Activated naive CD8-positive, alpha-beta T cell (primary cell): ENCODE data around the gene GTF3C5.
"Not testable (repeated sequence)": the region's sequence is repeated elsewhere in the genome, so short reads cannot be mapped to it uniquely, and the experiment has no call there.

Experiments
- H3K27ac Mint-ChIP-seq: one replicate; pipeline ENCODE4 v1.8.0; 2021; ENCODE audit warnings: mixed read lengths
- H3K27me3 Mint-ChIP-seq: one replicate; pipeline ENCODE4 v1.8.0; 2021; ENCODE audit warnings: mixed read lengths
- H3K36me3 Mint-ChIP-seq: one replicate; pipeline ENCODE4 v1.8.0; 2021; ENCODE audit warnings: mixed read lengths
- H3K4me1 Mint-ChIP-seq: one replicate; pipeline ENCODE4 v1.8.0; 2021; ENCODE audit warnings: low read depth, mixed read lengths
- H3K4me3 Mint-ChIP-seq: one replicate; pipeline ENCODE4 v1.8.0; 2021; ENCODE audit warnings: mild to moderate bottlenecking, mixed read lengths
- H3K9me3 Mint-ChIP-seq: one replicate; pipeline ENCODE4 v1.8.0; 2021; ENCODE audit warnings: low read depth, mixed read lengths

GTF3C5 gene

DNA sequence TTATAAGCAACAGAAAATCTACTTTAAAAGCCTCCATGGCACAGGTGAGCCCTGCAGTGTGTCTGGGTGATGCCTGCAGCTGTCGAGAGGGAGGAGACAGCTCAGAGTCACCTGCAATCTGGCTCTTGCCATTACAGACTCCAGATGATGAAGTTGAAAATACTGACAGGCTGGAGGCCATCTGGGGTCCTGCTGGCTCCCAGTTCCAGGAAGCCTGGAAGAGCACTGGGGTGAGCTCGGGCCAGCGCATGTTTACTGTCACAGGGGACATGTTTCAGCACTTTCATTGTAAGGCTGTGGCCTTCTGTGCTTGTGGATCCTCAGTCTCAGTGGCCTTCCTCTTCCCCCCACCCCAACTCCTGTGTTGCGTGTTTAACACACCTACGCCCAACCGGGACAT, 59.4 kb downstream of the GTF3C5 start:
- H3K4me3 Mint-ChIP-seq: no peak overlapping the region
- H3K4me1 Mint-ChIP-seq: no peaks in the 10 kb centered on the region
- H3K27ac Mint-ChIP-seq: no peak overlapping the region
- no peaks in the 10 kb centered on the region for H3K27me3 Mint-ChIP-seq
- peaks cover 4% of the 10 kb centered on the region for H3K9me3 Mint-ChIP-seq
- H3K36me3 Mint-ChIP-seq: no peaks in the 10 kb centered on the region

DNA sequence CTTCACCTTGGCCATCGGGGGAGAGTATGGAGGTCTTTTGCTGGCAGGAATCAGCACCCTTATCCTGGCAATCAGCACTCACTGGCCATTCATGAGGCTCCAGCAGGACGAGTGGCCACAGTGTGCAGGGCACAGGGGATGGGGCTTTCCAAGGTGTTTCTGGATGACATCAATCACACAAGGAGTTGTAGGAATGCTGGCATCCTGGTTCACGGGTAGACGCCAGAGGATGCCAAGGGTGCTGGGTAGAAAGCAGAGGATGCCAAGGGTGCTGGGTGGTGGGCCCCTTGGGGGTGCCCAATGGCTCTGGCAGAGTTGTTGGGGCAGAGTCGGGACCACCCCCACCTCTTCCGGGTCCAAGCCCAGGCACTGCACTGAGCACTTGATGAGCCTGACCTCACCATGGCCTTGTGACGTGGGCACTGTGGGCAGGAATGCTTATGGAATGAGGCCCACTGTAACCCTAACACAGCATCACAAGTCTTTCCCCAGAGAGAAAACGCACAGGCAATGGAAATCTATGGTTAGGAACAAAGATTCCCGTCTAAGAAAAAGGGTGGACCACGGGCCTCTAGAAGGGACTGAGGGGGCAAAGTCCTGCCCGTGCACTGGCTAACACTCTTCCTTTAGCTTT, 60.1 kb downstream of the GTF3C5 start:
- no peaks in the 10 kb centered on the region for H3K27me3 Mint-ChIP-seq
- no peaks in the 10 kb centered on the region for H3K4me1 Mint-ChIP-seq
- no peak overlapping the region for H3K4me3 Mint-ChIP-seq
- H3K36me3 Mint-ChIP-seq: peaks cover under 1% of the 10 kb centered on the region
- no peak overlapping the region for H3K27ac Mint-ChIP-seq
- H3K9me3 Mint-ChIP-seq: peaks cover 5% of the 10 kb centered on the region

DNA sequence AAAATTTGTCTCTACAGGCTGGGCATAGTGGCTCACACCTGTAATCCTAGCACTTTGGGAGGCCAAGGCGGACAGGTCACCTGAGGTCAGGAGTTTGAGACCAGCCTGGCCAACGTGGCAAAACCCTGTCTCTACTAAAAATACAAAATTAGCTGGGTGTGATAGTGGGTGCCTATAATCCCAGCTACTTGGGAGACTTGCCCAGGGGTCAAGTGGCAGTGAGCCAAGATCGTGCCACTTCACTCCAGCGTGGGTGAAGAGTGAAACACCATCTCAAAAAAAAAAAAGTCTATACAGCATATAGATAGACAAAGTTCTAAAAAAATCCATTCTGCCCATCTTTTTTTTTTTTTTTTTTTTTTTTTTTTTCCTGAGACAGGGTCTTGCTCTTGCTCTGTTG, 63.6 kb downstream of the GTF3C5 start:
- not testable (repeated sequence) for H3K27ac Mint-ChIP-seq, H3K27me3 Mint-ChIP-seq, H3K4me3 Mint-ChIP-seq, H3K4me1 Mint-ChIP-seq
- Mint-ChIP-seq H3K36me3 (peaks cover 16% of the 10 kb centered on the region), H3K9me3 (peaks cover 13% of the 10 kb centered on the region)

DNA sequence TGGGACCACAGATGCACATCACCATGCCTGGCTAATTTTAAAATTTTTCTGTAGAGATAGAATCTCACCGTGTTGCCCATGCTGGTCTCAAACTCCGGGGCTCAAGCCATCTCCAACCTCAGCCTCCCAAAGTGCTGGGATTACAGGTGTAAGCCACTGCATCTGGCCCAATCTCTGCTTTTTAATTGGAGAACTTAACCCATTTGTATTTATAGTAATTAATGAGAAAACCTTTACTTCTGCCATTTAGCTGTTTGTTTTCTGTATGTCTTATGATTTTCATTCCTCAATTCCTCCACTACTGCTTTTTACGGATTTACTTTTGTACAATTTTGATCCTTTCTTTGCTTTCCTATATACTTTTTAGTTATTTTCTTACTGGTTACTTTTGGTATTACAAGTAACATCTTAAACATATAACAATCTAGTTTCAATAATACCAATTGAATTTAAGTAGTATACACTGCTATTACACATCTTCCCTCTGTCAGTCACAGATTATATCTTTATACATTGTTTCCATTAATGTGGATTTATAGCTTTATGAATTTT, 64.1 kb downstream of the GTF3C5 start:
- peaks cover 13% of the 10 kb centered on the region for H3K9me3 Mint-ChIP-seq
- no peaks in the 10 kb centered on the region for H3K4me1 Mint-ChIP-seq
- no peaks in the 10 kb centered on the region for H3K27me3 Mint-ChIP-seq
- H3K27ac Mint-ChIP-seq: no peak overlapping the region
- H3K4me3 Mint-ChIP-seq: no peak overlapping the region
- peaks cover 17% of the 10 kb centered on the region for H3K36me3 Mint-ChIP-seq

DNA sequence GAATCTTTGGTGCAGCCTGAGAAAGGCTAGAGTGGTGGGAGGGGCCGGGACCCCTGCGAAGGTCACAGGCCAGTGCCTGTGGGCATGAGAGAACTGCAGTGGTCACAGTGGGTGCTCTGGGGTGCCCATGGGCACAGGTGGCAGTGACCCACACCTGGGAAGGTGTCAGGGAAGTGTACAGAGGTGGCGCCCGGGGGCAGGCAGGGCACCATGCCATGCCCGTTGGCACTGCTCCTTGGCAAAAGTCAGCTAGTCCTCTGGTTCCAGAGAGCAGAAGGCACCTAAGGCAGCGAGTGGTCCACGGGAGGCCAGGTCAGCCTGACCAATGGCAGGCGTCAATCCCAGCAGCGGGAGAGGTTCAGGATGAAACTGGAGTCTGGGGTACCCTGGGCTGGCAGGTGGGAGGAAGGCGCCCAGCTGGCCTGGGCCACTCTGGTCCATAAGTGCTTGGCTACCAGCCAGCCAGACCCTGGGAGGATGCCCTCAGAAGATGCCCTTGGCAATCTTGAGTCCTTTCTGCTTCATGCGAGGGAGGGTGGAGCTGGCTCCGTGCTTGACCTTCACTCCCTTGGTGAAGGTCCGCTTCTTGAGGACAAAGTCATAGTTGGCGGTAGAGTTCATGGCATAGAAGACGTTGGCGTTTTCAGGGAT, 67.4 kb downstream of the GTF3C5 start:
- H3K4me1 Mint-ChIP-seq: no peaks in the 10 kb centered on the region
- H3K9me3 Mint-ChIP-seq: peaks cover 13% of the 10 kb centered on the region
- no peak overlapping the region for H3K27ac Mint-ChIP-seq
- H3K27me3 Mint-ChIP-seq: no peaks in the 10 kb centered on the region
- peaks cover 23% of the 10 kb centered on the region for H3K36me3 Mint-ChIP-seq
- no peak overlapping the region for H3K4me3 Mint-ChIP-seq

DNA sequence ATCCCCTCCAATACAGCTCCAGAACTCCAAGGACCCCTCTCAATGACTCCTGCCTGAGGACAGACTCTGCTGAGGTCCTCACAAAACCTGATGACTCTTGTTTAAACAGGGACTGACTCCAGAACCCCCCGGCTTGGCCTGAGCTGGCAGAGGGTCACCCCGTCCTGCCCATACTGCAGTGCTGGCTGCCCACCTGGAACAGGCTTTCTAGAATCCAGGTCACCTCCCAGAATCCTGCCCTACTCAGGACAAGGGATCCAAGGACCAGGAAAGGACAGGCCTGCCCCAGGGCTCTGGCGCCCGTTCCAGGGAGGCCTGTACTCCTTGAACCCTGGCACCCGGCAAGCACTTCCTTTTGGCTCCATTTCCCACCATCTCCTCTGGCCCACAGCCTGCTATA, 68.1 kb downstream of the GTF3C5 start:
- peaks cover 13% of the 10 kb centered on the region for H3K9me3 Mint-ChIP-seq
- no peak overlapping the region for H3K4me3 Mint-ChIP-seq
- no peaks in the 10 kb centered on the region for H3K4me1 Mint-ChIP-seq
- H3K36me3 Mint-ChIP-seq: peaks cover 23% of the 10 kb centered on the region
- no peak overlapping the region for H3K27ac Mint-ChIP-seq
- no peaks in the 10 kb centered on the region for H3K27me3 Mint-ChIP-seq

DNA sequence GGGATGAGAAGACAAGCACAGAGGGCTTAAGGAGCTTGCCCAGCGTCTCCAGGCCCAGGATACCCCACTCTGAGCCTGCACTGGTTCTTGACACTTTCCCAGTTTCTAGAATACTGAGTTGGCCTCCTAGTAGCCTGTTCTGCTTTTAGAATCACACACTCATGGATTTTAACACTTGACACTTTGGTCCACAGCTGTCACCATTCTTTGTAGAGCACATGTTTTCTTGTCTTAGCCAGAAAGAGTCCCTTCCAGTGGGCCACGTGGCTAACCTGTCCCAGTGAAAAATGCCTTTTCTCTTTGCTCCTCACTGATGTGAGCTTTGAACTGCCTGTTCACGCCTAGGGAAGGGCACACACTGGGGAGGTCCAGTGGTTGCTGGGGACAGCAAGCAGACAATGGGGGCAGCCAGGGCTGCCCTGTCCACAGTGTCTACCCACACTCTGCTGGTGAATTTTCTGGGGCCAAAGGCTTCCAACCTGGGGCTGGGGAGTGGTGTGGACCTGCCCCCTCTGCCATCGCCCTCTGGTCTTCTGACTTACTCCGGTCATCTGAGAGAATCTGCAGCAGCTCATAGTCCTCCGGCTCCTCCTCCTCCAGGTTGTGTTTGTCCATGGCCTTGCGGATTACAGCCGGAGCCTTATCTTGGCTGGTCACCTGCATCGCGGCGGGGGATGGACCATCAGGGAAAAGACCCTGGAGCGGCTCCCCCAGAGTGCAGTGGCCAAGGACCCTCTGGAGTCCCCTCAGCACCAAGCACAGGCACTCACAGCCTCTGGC, 69.1 kb downstream of the GTF3C5 start:
- no peaks in the 10 kb centered on the region for H3K27me3 Mint-ChIP-seq
- H3K27ac Mint-ChIP-seq: no peak overlapping the region
- H3K36me3 Mint-ChIP-seq: peaks cover 23% of the 10 kb centered on the region
- H3K4me1 Mint-ChIP-seq: no peaks in the 10 kb centered on the region
- H3K9me3 Mint-ChIP-seq: peaks cover 13% of the 10 kb centered on the region
- no peak overlapping the region for H3K4me3 Mint-ChIP-seq

DNA sequence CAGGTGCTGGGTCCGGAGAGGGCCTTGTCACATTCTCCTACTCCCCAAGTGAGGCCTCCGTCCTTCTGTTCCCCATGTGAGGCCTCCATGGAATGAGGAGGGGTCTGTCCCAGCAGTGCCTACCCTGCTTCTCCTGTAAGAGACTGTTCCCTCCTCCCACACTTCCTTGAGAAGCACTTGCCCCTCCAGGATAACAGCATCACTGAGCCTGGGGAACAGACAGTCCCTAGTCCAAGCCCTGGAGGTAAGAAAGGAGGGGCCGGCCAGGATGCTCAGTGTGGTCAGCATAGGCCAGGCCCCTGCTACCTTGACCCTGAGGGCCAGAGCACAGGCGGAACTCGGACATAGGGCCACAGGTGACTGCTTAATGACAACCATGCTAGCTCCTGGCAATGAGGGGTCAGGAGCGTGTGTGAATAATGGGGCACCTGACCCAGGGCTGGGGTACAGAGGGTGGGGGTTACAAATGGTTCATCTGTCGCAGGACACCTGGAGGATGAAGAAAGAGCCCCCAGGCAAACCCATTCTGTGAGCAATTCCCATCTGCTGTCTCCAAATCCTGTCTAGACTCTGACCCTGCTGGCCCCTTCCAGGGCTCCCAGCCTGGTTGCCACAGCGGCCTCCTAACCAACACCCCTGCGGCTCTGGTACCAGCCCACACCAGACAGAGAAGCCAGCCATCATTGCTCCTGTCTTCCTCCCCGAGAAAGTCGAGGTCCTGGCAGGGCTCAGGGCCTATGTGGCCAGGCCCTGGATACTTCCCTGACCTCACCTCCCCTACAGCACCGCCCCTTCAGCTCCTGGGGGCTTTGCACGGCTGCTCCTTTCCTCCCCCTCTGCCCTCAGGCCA, 69.9 kb downstream of the GTF3C5 start:
- Mint-ChIP-seq H3K4me3 (no peak overlapping the region), H3K9me3 (peaks cover 8% of the 10 kb centered on the region), H3K27ac (no peak overlapping the region), H3K36me3 (peaks cover 23% of the 10 kb centered on the region), H3K27me3 (no peaks in the 10 kb centered on the region), H3K4me1 (no peaks in the 10 kb centered on the region)

DNA sequence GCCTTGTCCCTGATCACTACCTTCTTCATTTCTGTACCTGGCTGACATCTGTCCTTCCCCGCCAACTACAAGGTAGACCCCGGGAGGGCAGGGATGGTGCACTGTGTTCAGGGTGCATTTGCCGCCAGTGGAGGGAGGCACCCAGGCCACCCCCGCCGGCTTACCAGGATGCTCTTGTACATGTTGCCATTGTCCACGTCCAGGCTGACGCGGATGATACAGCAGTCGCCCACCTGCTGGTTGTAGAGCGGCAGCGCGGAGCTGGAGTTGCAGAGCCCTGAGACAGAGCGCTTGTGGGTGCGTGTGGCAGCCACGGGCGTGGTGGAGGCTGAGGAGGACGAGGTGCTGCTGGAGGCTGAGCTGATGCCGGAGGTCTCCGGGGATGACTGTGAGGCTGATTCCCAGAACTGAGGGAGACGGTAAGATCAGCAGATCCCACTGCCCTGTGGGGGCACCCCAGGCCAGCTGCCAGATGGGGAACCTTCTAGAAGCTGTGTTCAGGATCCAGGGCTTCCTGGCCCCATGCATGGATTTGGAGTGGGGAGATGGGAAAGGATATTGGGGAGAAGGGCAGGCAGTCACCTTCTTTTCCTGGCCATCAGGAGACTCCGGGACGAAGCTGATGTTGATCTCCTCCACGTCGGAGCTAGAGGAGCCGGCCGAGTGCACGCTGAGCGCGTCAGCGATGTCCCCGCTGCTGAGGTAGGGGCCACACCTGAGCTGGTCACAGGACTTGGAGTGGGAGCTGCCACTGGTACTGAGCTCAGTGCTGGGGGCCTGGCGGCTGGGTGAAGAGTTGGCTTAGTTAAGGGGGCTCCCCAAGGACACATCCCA, 70.8 kb downstream of the GTF3C5 start:
- Mint-ChIP-seq H3K27me3 (no peaks in the 10 kb centered on the region), H3K27ac (no peak overlapping the region), H3K4me1 (no peaks in the 10 kb centered on the region), H3K9me3 (peaks cover 1% of the 10 kb centered on the region), H3K36me3 (peaks cover 16% of the 10 kb centered on the region), H3K4me3 (no peak overlapping the region)

DNA sequence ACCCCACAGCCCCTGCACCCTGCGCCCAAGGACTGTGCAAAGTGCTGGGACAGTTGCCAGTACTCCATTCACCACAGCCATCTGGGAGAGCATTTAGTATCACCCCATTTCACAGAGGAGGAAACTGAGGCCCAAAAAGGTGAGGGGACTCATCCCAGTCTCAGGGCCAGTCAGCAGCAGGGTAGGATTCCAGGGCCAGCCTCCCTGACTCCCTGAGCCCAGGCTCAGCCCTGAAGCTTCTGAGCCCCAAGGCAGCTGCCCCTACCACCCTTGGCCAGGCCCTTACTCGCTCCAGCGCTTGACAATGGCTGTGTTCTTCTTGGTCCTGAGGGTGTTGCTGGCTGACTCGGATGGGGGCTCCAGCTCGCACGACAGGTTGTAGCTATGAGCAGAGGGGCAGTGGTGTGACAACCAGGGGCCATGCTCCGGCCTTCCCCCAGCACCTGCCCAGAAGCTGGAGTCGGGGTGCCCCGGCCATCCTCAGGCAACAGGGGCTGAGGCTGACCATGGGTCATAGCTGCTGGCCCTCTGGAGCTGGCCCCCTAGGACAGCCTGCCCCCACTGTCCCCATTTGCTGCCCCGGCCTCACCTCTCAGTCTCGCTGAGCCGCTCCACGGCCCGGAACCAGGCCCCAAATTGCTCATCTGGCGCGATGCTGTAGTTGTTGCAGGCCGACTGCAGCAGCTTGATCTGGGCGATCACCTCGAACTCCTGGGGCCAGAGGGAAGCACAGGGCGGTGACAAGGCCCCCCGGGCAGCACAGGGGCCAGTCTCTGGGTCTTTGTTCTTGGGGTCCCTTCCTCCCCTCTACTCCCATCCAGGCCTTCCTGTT, 71.6 kb downstream of the GTF3C5 start:
- H3K4me3 Mint-ChIP-seq: no peak overlapping the region
- H3K36me3 Mint-ChIP-seq: peaks cover 14% of the 10 kb centered on the region
- H3K27ac Mint-ChIP-seq: no peak overlapping the region
- no peaks in the 10 kb centered on the region for H3K9me3 Mint-ChIP-seq
- H3K27me3 Mint-ChIP-seq: no peaks in the 10 kb centered on the region
- no peaks in the 10 kb centered on the region for H3K4me1 Mint-ChIP-seq

DNA sequence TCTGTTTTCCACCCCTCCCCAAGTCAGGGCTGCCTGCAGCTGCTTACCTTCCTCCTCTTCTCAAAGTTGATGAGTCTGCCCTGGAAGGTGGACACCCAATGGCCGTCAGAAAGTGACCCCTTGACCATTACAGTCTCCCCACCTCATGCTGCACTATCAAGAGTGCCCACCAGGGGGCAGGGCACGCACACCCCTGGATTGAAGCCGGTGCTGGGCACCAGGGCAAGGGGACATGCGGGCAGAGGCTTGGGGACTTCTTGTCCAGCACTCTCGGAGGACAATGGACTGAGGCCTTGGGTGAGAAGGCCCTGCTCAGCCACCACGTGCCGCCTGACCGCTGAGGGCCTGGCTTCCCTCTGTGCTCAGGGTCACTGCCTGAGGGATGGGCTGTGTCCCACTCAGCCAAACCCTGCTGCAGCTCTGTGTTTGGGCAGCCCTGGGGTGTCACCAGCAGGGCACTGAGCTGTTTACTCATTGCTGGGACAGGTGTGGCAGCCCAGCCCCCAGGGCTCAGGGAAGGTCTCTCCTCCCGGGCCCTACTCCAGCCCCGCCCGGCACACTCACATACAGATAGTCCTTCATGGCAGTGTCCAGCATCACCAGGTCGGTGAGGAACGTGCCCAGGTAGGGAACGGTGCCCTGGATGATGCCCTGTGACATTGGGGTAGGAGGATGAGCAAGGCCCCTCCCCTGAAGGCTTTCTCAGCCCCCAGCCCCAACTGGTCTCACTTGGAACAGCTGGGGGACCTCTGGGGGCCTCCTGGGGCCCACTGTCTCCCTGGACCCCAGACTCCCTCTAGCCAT, 72.6 kb downstream of the GTF3C5 start:
- peaks cover 11% of the 10 kb centered on the region for H3K36me3 Mint-ChIP-seq
- H3K27ac Mint-ChIP-seq: peak overlapping the region; percentile 64

DNA sequence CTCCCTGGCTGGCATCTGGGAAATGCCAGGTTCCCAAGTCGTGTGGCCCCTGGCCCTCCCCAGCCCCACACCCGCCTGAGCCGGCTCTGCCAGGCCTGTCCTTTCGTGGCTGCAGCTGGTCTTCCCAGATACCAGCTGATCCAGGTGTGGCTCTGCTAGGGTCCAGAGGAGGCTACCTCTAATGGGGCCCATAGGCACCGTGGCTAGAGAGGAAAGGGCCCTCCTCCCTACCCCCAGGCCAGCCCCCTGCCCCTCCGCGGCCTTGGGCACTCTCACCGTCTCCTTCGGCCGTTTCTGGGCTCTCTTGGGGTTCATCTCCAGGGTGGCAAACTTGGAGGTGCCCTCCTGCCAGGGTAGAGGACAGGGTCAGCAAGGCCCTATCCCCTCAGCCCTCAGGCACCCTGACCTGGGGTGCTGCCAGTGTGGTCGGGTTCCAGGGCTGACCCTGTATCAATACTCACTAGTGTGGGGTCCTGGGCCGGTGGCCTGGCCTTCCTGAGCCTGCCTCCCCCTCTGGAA, 73.2 kb downstream of the GTF3C5 start:
- Mint-ChIP-seq H3K27me3 (no peaks in the 10 kb centered on the region), H3K9me3 (no peaks in the 10 kb centered on the region), H3K4me1 (no peaks in the 10 kb centered on the region), H3K36me3 (peaks cover 10% of the 10 kb centered on the region), H3K4me3 (no peak overlapping the region), H3K27ac (no peak overlapping the region)

More for the DNA sequence above, 72.6 kb downstream of the GTF3C5 start:
- Mint-ChIP-seq H3K27me3 (no peaks in the 10 kb centered on the region), H3K4me1 (no peaks in the 10 kb centered on the region), H3K9me3 (no peaks in the 10 kb centered on the region), H3K4me3 (no peak overlapping the region)
